GM19240 (cell line): ENCODE data around the gene TMEM91.
"Not testable (repeated sequence)": the region's sequence is repeated elsewhere in the genome, so short reads cannot be mapped to it uniquely, and the experiment has no call there.

ENCODE experiments used
- DNase-seq: peaks from one replicate; pipeline ENCODE4 v3.0.0; 2011; ENCODE audit warnings: low spot score; ENCODE audit not compliant: insufficient read length

TMEM91 gene

DNA sequence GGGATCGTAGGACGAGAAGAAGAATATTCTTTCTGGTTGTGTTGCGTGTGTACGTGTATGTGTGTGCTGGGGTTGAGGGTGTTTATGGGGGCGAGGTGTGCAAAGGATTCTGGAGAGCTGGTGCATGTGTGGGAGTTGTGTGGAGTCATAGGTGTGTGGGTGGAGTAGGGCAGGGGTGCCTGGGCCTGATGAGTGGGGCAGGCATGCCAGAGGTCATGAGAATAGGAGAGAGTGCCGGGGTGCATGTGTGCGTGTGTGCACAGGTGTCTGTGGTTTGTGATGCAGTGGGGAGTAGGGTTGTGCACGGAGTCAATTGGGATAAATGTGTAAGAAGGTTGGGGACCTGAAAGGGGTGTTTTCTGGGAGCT, 649 bp downstream of the TMEM91 start:
- DNase-seq: no peak

DNA sequence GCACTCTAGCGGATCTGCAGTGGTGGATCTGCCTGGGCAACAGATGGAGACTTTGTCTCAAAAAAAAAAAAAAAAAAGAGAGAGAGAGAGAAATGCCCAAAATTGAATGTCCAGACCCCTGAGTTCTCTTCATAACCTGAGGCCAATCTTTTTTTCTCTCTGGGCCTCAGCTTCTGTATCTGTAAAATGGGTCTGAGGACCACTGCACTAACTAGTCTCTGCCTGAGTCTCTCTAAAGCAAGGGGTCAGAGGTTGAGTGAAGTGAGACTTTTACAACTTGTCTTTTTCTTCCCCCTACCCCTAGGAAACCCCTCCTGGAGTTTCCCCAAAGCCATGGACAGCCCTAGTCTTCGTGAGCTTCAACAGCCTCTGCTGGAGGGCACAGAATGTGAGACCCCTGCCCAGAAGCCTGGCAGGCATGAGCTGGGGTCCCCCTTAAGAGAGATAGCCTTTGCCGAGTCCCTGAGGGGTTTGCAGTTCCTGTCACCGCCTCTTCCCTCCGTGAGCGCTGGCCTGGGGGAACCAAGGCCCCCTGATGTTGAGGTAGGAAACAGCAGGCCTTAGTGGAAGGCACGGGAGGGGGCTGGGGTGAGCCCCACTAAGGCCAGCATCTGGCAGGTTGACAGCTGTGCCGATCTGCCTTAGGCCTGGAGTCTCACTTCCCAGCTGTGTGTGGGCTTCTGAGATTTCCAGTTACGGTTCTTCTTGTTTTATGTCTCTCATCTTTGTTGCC, 1.8 kb downstream of the TMEM91 start:
- peak; percentile 66 for DNase-seq

DNA sequence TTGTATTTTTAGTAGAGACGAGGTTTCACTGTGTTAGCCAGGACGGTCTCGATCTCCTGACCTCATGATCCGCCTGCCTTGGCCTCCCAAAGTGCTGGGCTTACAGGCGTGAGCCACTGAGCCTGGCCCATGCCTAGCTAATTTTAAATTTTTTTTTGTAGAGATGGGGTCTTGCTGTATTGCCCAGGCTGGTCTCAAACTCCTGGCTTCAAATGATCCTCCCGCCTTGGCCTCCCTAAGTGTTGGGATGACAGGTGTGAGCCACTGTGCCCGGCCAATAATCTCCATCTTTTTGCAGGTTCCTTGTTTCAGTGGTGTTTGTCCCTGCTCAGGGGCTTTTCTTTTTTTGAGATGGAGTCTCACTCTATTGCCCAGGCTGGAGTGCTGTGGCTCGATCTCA, 5.2 kb downstream of the TMEM91 start:
- not testable (repeated sequence) for DNase-seq

DNA sequence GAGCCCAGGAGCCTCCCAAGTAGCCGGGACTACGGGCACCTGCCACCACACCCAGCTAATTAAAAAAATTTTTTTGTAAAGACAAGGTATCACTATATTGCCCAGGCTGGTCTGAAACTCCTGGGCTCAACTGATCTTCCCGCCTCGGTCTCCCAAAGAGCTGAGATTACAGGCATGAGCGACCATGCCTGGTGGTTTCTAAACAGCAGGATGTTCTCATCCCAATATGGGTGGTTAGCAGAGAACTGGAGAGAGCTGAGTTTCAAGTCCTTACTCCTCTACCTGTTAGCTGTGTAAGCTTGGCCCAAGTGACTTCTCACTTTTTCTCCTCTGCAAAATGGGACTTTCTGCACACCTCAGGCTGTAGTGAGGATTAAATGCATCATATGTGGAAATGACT, 8.0 kb downstream of the TMEM91 start:
- no peak for DNase-seq

DNA sequence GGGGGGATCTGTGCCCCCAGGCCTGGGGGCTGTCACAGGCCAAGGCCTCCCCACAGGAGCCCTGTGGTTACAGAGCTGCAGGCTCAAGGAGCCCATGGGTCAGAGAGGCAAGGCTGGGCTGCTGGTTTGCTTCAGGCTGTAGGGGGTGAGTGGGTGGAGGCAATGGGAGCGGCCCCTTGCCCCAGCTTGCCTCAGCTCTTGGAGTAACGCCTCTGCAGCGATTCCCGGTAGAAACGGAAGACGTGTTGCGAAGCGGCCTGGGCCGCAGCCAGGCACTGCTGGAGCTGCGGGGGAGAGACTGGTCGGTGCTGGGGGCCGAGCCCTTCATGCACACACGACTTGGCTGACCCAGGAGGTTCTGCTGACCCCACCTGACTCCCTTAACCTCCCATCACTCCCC, 10.1 kb downstream of the TMEM91 start:
- DNase-seq: no peak

DNA sequence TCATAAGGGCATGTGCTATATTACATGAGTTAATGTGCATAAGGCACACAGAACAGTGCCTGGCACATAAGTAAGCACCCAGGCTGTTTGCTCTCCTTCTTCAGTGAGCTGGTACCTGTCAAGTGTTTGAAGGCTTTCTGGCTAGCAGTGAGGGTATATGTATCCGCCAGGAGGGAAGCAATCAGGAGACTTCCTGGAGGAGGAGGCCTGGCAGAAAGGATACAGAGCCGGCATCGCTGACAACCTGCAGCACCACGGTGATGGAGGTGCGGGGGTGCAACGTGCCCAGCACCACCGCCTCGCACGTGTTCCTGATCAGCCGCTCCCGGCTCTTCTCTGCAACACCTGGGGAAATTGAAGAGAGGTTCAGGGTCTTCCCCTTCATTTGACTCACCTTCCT, 15.3 kb downstream of the TMEM91 start:
- DNase-seq: no peak

DNA sequence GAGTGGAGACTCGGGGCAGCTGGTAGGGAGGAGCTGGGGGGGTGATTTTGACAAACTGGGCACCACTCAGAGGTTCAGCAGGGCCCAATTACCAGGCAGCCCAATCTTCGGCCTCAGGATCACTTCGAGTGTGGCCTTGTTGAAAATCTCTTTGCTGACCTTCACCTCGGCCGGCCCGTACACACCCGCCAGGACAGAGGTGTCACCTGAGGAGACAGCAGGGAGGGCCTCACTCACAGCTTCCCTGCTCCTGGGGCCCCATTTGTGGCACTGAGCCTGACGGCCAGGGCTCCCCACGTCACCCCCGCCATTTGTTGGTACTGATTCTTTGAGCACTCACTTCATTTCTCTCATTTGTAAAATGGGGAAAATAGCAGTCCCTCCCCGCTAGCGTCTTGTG, 16.4 kb downstream of the TMEM91 start:
- DNase-seq: no peak

DNA sequence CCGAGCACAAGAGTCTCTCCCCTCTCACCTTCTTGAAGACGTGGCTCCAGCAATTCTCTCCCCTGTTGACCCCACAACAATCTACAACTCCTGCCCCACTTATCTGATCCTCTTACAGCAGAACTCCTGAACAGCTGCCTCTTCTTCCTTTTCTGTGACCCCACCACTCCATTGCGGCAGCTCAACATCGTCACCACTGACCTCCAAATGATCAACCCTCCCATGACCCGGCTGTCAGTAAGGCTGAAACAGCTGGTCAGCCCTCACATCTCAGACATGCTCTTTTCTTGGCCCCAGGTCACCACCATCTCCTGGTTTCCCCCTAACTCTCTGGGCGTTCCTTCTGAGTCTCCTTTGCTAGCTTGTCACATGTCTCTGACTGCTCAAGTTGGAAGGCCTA, 19.0 kb downstream of the TMEM91 start:
- DNase-seq: no peak

DNA sequence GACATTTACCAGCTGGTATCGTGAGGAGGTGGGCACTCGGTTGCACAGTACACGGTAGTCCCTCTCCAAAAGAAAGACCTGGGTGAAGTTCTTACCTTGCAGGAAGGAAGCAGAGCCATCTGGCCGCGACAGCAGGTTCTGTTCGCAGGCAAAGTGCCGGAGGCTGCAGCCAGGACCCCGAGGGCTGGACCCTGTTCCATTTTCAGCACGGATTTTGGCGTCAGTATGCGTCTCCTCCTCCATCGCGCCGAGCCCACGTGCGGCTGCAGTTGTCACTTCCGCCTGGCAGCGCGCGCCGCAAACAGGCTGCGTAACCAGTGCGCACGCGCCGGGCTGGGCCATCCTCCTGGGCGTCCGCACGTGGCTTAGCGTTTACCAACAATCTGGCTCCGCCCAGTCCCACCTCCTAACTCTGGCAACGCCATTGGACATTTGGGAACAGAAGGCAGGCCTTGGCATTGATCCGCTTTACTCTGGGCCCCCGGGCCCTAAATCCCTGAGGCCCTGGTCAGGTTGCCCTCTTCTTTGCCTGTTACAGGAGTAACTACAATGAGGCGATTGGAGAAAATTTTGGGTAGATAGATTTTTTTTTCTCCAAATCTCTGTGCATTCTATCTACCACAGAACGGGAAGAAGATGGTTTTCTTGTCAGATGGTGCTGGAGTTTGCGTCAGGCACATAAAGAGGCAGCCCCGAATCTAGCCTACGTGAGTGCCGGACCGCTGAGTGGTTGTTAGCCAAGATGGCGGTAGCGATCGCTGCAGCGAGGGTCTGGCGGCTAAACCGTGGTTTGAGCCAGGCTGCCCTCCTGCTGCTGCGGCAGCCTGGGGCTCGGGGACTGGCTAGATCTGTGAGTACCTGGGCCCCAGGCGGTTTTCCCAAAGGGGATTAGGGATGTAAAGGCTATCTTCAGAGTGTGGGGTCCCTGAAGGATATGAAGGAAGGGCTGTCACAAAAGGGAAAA, 21.0 kb downstream of the TMEM91 start, which contains the start of the genes BCKDHA and EXOSC5:
Gene BCKDHA (plus strand): TSS at position 733 of the 964 bp plus-strand sequence. CDS start 10 bp downstream, at position 743.
Gene EXOSC5 (minus strand): TSS at position 274 of the 964 bp plus-strand sequence. CDS start 31 bp downstream, at position 243.
- DNase-seq: peak; percentile 97

DNA sequence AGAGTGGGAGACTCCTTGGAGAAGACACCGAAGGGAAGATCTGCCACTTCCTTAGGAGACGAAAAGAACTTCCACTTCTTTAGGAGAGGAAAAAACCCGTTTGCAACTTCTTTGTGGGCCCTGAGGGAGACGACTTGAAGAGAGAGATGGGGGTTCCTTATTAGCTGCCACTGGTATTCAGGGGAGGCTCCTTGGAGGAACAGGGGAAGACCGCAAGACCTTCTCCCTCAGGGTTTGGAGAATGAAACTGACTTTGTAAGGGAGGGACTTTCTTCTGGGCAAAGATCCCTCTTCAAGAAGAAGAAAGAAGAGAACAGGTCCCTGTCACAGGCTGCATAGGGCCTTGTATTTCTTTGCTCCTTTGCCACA, 21.7 kb downstream of the TMEM91 start:
- DNase-seq: no peak

DNA sequence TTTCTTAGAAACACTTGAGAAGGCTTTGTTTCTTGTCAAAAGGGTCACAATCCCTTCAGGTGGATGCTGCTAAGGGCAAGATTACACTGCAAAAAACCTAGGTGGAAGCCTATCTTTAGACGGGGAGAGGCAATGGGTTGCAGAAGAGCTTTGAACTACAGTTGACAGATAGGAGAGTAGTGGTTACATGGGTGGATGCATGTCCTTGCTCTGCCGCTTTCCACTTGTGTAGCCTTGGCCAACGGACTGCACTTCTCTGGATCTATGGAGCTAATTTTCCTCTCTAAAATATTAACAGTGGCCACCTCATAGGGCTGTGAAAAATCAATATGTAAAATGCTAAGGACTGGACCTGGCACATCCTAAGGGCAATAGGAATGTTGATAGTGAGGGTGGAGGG, 22.3 kb downstream of the TMEM91 start:
- DNase-seq: no peak

DNA sequence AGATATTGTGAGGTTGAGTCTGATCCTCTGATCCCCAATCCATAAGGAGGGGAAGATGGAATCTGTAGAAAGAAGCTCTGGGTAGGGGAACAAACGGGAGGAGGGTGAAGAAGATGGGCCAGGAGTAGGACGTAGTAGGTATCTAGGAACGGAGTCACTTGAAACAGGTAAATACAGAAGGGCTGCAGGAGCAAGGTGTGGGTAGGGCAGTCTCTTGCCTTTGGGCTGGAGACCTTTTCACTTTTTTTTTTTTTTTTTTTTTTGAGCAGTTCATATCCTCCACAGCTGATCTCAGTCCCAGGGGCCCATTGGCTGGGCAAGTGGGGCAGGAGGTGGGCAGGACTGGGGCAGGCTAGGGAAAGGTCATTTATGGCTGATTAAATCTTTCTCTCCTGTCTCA, 22.8 kb downstream of the TMEM91 start:
- DNase-seq: no peak

DNA sequence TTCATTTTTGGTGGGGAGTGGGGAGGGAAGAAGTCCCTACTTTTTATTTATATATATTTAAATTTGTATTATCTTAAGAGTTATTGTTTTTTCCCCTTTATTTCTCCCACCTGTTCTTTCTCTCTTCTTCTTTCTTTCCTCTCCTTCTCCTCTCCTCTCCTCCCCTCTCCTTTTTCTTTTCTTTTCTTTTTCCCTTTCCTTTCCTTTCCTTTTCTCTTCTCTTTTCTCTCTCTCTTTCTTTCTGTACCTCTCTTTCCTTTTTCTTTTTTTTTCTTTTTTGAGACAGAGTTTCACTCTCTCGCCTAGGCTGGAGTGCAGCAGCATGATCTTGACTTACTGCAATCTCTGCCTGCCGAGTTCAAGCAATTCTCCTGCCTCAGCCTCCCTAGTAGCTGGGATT, 23.2 kb downstream of the TMEM91 start:
- DNase-seq: no peak

DNA sequence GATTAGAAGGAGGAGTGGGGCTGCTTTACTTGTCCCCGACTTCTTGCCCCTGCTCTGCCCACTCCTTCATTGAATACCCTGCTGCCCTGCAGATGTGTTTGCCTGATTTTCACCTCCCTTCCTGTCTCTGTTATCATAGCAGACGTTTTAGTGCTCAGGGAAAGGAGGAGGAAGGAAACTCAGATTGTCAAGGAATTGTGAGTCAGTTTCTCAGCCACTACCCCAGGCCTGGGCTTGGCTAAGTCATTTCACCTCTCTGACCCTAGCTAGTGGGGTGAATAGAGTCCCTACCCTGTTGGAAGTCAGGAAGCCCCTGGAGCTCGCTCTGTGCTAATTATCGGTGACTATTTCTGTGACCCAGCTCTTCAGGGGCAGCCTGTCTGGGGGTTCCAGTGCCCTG, 25.1 kb downstream of the TMEM91 start:
- DNase-seq: no peak

DNA sequence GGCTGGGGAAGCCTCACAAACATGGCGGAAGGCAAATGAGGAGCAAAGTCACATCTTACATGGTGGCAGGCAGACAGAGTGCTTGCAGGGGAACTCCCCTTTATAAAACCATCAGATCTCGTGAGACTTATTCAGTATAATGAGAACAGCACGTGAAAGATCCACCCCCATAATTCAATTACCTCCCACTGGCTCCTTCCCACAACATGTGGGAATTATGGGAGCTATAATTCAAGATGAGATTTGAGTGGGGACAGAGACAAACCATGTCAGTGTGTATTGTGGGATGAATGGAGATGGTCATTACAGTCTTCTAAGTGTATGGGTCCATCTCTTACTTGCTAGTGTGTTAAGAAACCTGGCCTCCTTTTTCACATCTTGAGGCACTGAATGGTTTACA, 25.7 kb downstream of the TMEM91 start:
- DNase-seq: no peak

DNA sequence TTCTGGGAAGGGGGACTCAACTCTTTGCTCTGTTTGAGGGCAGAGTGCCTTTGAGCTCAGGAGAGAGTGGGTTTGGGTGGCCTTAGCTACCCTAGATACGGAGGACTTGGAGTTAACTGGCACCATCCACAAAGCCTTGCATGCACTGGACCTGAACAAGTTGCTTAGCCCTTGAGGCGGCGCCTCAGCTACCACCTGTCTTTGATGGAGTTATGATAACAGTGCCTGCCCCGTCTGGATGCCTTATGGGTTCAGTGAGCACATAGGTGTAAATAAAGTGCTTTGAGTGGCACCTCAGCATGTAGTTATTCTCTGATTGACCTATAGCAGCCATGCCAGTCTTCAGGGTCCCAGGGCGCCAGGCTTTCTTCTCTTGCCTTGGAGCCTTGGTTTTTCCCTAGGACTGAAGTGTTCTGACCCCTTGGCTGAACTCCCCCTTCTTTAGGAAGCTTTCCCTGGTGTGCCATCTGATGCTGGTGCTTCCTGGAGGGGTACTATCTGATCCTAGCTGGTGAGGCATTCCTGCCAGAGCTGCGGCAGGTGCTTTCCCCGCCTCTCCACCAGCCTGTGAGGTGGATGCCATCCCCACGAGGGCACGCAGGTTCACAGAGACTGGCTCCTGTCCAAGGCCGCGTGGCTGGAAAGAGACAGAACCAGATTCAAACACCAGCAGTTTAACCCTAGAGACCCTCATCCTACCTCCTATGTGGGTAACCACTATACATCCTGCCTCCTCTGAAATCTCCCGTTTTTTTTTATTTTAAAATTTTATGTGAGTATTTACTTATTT, 27.0 kb downstream of the TMEM91 start:
- DNase-seq: no peak

DNA sequence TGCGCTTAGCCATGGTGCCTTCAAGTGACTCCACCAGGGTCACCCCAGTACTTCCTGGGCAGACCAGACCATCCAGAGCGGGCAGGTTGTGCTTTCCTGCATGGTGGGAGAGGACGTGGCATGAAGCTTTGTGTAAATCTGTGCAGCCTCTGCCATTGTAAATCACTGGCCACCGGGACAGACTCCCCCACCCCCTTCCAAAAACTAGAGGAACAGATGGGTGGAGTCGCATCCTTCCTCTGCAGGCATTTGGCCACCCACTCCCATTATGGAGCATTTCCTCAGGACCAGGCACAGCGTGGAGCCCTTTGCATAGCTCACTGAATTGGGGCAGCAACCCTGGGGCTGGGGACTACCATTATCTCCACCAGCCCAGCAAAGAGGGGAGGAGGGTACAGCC, 29.4 kb downstream of the TMEM91 start:
- DNase-seq: no peak

DNA sequence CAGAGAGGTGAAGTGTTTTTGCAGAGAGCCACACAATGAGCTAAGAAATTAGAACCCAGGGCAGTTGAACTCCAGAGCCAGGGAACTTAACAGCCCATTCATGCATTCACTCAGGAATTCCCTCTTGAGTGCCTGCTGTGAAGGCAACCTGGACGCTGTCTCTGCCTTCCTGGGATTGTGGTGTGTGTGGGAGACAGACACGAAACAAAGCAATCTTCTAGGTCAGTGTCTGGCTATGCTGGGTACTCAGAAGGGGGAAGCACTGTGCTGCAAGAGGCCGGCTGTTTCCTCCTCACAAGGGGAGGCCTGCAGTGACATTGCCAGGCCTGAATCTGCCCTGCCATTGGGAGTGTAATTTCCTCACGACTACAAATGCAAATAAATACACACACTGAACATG, 30.9 kb downstream of the TMEM91 start:
- no peak for DNase-seq

DNA sequence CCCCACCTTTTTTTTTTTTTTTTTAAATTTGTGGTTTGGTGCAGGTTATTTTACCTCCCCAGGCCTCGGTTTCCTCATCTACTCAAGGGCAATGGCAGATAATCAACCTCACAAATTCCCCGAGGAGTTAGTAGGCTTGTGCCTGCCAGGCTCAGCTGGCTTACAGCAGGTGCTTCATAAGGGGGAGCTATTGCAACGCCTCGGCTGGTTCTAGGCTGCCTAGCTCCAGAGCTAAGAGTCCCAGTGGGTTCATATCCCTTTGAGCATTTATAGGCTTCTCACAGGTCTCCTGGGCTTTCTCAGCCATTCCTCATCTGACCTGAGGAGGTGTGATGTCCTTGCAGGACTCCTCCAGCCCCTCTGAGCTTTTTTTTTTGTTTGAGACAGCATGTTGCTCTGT, 31.9 kb downstream of the TMEM91 start:
- DNase-seq: no peak

DNA sequence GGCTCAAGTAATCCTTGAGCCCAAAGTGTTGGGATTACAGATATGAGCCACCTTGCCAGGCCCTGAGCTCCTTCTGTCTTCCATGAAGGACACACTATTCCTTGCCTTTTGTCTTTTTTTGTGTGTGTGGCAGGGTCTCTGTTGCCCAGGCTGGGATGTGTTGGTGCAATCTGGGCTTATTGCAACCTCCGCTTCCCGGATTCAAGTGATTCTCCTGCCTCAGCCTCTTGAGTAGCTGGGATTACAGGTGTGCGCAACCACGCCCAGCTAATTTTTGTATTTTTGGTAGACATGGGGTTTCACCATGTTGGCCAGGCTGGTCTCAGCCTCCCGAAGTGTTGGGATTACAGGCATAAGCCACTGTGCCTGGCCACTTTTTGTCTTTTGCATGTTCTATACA, 32.5 kb downstream of the TMEM91 start:
- not testable (repeated sequence) for DNase-seq

DNA sequence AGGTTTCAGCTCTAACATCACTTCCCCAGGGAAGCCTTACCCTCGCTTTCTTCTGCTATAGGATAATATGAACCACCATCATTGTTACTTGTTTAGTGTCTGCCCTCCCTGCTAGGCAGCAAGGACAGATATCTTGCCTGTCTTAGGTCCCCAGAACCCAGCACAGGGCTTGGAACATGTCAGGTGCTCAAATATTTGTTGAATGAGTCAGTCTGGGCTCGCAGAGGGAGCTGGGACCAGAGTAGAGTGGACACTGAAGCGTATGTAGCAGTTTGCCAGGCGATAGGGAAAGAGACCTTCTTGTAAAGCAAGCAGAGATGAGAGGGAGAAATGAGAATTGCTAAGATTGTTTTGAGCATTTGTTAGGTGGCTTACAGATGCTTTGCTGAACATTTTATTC, 33.0 kb downstream of the TMEM91 start:
- DNase-seq: no peak
